Kidney (tissue), 14 donors: Measurements from ENCODE around the gene TGFBR2. TPM values are rescaled to one million over a fixed set of nuclear protein-coding genes. Genes with fewer than 3 reads are reported as not detected.

Experiments
- DNase-seq, 5 donors: peaks; one replicate each; pipeline ENCODE4 v3.0.0-alpha.2; 2013 to 2020
- FAIRE-seq: peaks from 2 replicates; lab custom pipeline; 2012; peaks lifted over from hg19 to GRCh38; lab: Jason Lieb, UNC
- H3K27ac ChIP-seq, 2 donors: one replicate each; pipeline ENCODE4 v1.7.0; 2013; ENCODE audit warnings: low read depth in 2 of 2, low read length in 2 of 2, inconsistent platforms in 1 of 2
- H3K27me3 ChIP-seq: one replicate; pipeline ENCODE4 v1.7.1; 2013; ENCODE audit warnings: low read length, inconsistent platforms; ENCODE audit not compliant: control insufficient read depth, insufficient read depth
- H3K36me3 ChIP-seq, 3 donors: one replicate each; pipeline versions ENCODE4 v1.7.0 to v1.7.1; 2013; ENCODE audit warnings: low read length in 3 of 3, control low read depth in 1 of 3, inconsistent platforms in 1 of 3; ENCODE audit not compliant: insufficient read depth in 3 of 3, control insufficient read depth in 2 of 3
- H3K4me1 ChIP-seq, 3 donors: one replicate each; pipeline versions ENCODE4 v1.7.0 to v1.7.1; 2013; ENCODE audit warnings: low read length in 3 of 3, inconsistent platforms in 1 of 3, low read depth in 1 of 3; ENCODE audit not compliant: control insufficient read depth in 2 of 3, insufficient read depth in 2 of 3
- H3K4me3 ChIP-seq, 3 donors: one replicate each; pipeline versions ENCODE4 v1.7.0 to v1.8.1; 2013; ENCODE audit warnings: low read length in 3 of 3, control low read depth in 1 of 3, inconsistent platforms in 1 of 3
- H3K9ac ChIP-seq, 3 donors: one replicate each; pipeline versions ENCODE4 v1.7.0 to v1.7.1; 2013; ENCODE audit warnings: low read length in 3 of 3, control low read depth in 1 of 3, inconsistent platforms in 1 of 3
- H3K9me3 ChIP-seq, 3 donors: one replicate each; pipeline versions ENCODE4 v1.7.0 to v1.7.1; 2013; ENCODE audit warnings: low read length in 3 of 3, control low read depth in 1 of 3, inconsistent platforms in 1 of 3; ENCODE audit not compliant: control insufficient read depth in 2 of 3, insufficient read depth in 1 of 3
- intact Hi-C: fragments of 100-400 bp; cut with DNase I; formaldehyde crosslinking; loops from one replicate; pipeline ENCODE4 v1.11.1; 2022
- polyA plus RNA-seq: library from polyadenylated mRNA; stranded (reverse); fragments of 350-450 nt; fragmentation: Illumina TruSeq; extraction: RNeasy Lipid Tissue Mini Kit (QIAGEN cat#74804); gene quantifications from one replicate; pipeline ENCODE4 v1.2.3, GENCODE V29; 2014; ENCODE audit warnings: low read depth, low replicate concordance; ENCODE audit not compliant: insufficient read depth
- total RNA-seq: library from RNA; stranded (reverse); fragmentation: NEBNext Ultra II Directional; extraction: Animal tissue kit (Norgen Biotek cat#: 25700); gene quantifications from one replicate; pipeline ENCODE4 v1.2.1, GENCODE V29; 2021
- TF ChIP-seq, protein P1 (sequence below): IDR thresholded peaks from 3 replicates; pipeline ENCODE4 v1.5.1; 2012; ENCODE audit warnings: mild to moderate bottlenecking, moderate library complexity, borderline replicate concordance; ENCODE audit not compliant: insufficient read depth; ENCODE audit errors: extremely low read depth
- donor health status: control.
- donor health status: control.
- donor health status: control.
- donor health status: control.
- donor health status: control.
- donor health status: DM: yes; HTN: yes; CAD: no.
- donor health status: Normal renal cell carcinoma (clear cell type).

The TGFBR2 gene
- total and polyA plus RNA-seq, 2 donors from 2014 or later, result 81.8 to 243 TPM

- H3K27ac ChIP-seq, result no peak overlapping the region
- H3K4me3 ChIP-seq, result no peak overlapping the region
- no peak for DNase-seq
- TF ChIP-seq, protein P1, sequence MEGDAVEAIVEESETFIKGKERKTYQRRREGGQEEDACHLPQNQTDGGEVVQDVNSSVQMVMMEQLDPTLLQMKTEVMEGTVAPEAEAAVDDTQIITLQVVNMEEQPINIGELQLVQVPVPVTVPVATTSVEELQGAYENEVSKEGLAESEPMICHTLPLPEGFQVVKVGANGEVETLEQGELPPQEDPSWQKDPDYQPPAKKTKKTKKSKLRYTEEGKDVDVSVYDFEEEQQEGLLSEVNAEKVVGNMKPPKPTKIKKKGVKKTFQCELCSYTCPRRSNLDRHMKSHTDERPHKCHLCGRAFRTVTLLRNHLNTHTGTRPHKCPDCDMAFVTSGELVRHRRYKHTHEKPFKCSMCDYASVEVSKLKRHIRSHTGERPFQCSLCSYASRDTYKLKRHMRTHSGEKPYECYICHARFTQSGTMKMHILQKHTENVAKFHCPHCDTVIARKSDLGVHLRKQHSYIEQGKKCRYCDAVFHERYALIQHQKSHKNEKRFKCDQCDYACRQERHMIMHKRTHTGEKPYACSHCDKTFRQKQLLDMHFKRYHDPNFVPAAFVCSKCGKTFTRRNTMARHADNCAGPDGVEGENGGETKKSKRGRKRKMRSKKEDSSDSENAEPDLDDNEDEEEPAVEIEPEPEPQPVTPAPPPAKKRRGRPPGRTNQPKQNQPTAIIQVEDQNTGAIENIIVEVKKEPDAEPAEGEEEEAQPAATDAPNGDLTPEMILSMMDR, result no peak
- intact Hi-C loops, result no loop called here
- H3K36me3 ChIP-seq, result peaks cover 2 to 62% (median 32%) of the 10 kb centered on the region in 3 donors
- FAIRE-seq, result no peak
- H3K9me3 ChIP-seq, result no peaks in the 10 kb centered on the region
- H3K9ac ChIP-seq, result no peak overlapping the region
- no peaks in the 10 kb centered on the region for H3K27me3 ChIP-seq
- peaks cover 0 to 19% (median 2%) of the 10 kb centered on the region in 3 donors for H3K4me1 ChIP-seq
These were observed 65.9 kb downstream of the TGFBR2 start for GRCh38 chr3:30672287-30672735.

GRCh38 chr3:30672959-30673358 is 66.6 kb downstream of the TGFBR2 start:
- Histone ChIP-seq H3K36me3 (peaks cover 2 to 68% (median 34%) of the 10 kb centered on the region in 3 donors), H3K4me1 (peaks cover 0 to 19% (median 2%) of the 10 kb centered on the region in 3 donors), H3K9me3 (no peaks in the 10 kb centered on the region), H3K27ac (no peak overlapping the region), H3K4me3 (no peak overlapping the region), H3K9ac (no peak overlapping the region), H3K27me3 (no peaks in the 10 kb centered on the region)
- intact Hi-C loops, result no loop called here
- DNase-seq (peak in 2 of 5 donors; percentile 48 to 64), FAIRE-seq (no peak)
- TF ChIP-seq, protein P1, result no peak

DNA sequence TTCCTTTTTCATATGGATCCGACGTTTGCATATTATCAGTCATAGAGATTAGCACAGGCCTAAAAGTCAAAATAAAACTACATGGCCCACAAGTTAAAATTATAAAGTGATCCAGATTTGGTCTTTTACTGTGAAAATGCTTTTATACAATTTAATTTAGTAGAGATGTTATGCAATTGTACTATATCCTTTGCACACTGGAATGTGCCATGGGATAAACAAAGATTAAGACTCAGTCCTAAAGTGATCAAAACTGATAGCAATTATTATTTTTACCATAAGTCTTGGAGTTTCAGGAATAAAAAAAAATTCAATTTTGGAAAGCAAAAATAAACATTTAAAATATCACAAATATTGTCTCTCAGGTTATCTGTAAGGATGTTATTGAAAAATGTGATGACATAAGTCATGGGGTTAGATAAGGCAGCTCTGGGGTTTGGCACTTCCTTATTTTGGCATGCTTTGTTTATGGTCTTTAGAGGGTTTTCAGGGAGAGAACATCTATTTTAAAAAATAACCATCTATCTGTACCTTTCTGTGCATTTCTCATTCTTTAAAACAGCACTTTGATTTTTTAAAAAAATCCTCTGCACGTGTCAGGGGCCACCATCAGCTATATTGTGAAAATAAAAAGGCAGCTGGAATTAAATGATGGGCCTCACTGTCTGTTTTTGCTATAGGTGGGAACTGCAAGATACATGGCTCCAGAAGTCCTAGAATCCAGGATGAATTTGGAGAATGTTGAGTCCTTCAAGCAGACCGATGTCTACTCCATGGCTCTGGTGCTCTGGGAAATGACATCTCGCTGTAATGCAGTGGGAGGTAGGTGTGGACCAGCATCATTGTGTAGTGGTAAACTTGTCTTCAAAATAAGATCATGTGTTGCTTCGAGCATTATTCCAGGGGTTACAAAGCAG is 67.3 kb downstream of the TGFBR2 start:
- intact Hi-C loops, result no loop called here
- no peaks in the 10 kb centered on the region for H3K27me3 ChIP-seq
- DNase-seq (no peak), FAIRE-seq (peak; percentile 60)
- peaks cover 0 to 19% (median 2%) of the 10 kb centered on the region in 3 donors for H3K4me1 ChIP-seq
- peaks cover 2 to 68% (median 35%) of the 10 kb centered on the region in 3 donors for H3K36me3 ChIP-seq
- no peak overlapping the region for H3K9ac ChIP-seq
- H3K4me3 ChIP-seq, result no peak overlapping the region
- no peaks in the 10 kb centered on the region for H3K9me3 ChIP-seq
- H3K27ac ChIP-seq, result no peak overlapping the region
- TF ChIP-seq, protein P1, result no peak
